ENCODE measurements around the gene RUFY1. TPM values are rescaled to one million over a fixed set of nuclear protein-coding genes. Genes with fewer than 3 reads are reported as not detected.
A peak's percentile ranks its signal among the peaks of the same experiment; 100 is the strongest.

The RUFY1 gene
- total and polyA plus RNA-seq, 4 experiments from 2014 or later: 13.3 to 61.5 (median 46.9) TPM

GRCh38 chr5:179614745-179615144 lies 64.4 kb downstream of the RUFY1 start:
- Mint-ChIP-seq H3K27ac (peak overlapping the region in 4 of 7 donors; percentile 9 to 100 (median 50)), H3K36me3 (peaks cover 81 to 89% of the 10 kb centered on the region in 2 donors), H3K27me3 (no peaks in the 10 kb centered on the region), H3K9me3 (peaks cover 0 to 6% (median 0%) of the 10 kb centered on the region in 8 donors), H3K4me3 (no peak overlapping the region), H3K4me1 (peaks cover 47 to 84% (median 62%) of the 10 kb centered on the region in 4 donors)
- Histone ChIP-seq H3K4me1 (ENCODE audit: insufficient read depth, low read length) (peaks cover 73% of the 10 kb centered on the region), H3K27ac (ENCODE audit: low read depth, low read length) (no peak overlapping the region), H3K36me3 (ENCODE audit: insufficient read depth, low read length) (peaks cover 97% of the 10 kb centered on the region), H3K27me3 (ENCODE audit: insufficient read depth, low read length) (no peaks in the 10 kb centered on the region), H3K4me3 (ENCODE audit: low read length in 2 of 2) (no peak overlapping the region), H3K9me3 (ENCODE audit: control insufficient read depth in 1 of 2, low read length in 2 of 2) (no peaks in the 10 kb centered on the region)
- intact Hi-C loops (cut with micrococcal nuclease): no loop called here
- ChIA-PET POLR2A (ENCODE audit: partially characterized antibody) (interaction anchor here (0.7 to 17.2 kb wide), 6 partner anchors 5 to 90 kb away, joined by 3 to 313 read pairs (median 5); partner anchors contain the start of genes HNRNPH1 and RUFY1), CTCF (ENCODE audit: partially characterized antibody) (interaction anchor here (8.9 kb wide), 1 partner anchor 7 kb away, joined by 63 read pairs; the partner anchor contains the start of gene HNRNPH1)
- no peak for DNase-seq

GRCh38 chr5:179615203-179615602 lies 64.8 kb downstream of the RUFY1 start:
- no peak overlapping the region for H3K4me3 ChIP-seq (ENCODE audit: low read length in 2 of 2)
- Mint-ChIP-seq H3K36me3 (peaks cover 81 to 89% of the 10 kb centered on the region in 2 donors), H3K4me1 (peaks cover 48 to 86% (median 64%) of the 10 kb centered on the region in 4 donors), H3K9me3 (peaks cover 0 to 6% (median 0%) of the 10 kb centered on the region in 8 donors), H3K27ac (peak overlapping the region in 2 of 7 donors; percentile 51 to 100), H3K4me3 (no peak overlapping the region), H3K27me3 (no peaks in the 10 kb centered on the region)
- H3K4me1 ChIP-seq (ENCODE audit: insufficient read depth, low read length): peaks cover 73% of the 10 kb centered on the region
- H3K27me3 ChIP-seq (ENCODE audit: insufficient read depth, low read length): no peaks in the 10 kb centered on the region
- H3K9me3 ChIP-seq (ENCODE audit: control insufficient read depth in 1 of 2, low read length in 2 of 2): no peaks in the 10 kb centered on the region
- no peak for DNase-seq
- CTCF ChIA-PET (ENCODE audit: partially characterized antibody): interaction anchor here (8.9 kb wide), 1 partner anchor 7 kb away, joined by 63 read pairs; the partner anchor contains the start of gene HNRNPH1
- POLR2A ChIA-PET (ENCODE audit: partially characterized antibody): interaction anchor here (0.7 to 17.2 kb wide), 6 partner anchors 5 to 90 kb away, joined by 3 to 313 read pairs (median 5); partner anchors contain the start of genes HNRNPH1 and RUFY1
- H3K36me3 ChIP-seq (ENCODE audit: insufficient read depth, low read length): peaks cover 97% of the 10 kb centered on the region
- peak overlapping the region; percentile 9 for H3K27ac ChIP-seq (ENCODE audit: low read depth, low read length)
- intact Hi-C loops (cut with micrococcal nuclease): no loop called here

DNA sequence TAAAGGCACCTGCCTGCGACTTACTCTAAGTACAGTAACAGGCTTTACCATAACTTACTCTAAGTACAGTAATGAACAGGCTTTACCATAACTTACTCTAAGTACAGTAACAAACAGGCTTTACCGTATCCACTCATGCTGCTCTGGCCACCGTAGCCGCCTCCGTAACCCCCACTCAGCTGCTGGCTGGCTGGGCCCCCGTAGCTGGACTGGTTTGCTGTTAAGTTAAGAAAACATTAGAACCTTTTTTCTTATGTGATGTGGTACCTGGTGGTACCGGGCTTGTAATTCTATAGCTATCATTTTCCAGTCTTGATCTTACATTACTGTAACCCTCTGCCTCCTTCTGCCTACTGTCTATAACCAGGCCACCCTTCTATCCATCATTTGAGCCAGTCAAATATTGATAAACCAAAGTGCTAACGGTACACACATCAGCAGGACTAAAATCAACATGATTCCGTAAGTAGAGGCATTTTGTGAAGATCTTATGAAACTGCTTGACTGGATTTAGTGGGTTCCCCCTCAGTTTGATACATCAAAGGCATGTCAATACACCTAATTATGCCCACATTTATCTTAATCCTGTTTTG lies 65.7 kb downstream of the RUFY1 start:
- peaks cover 81 to 89% of the 10 kb centered on the region in 2 donors for H3K36me3 Mint-ChIP-seq
- Histone ChIP-seq H3K27ac (ENCODE audit: low read depth, low read length) (no peak overlapping the region), H3K27me3 (ENCODE audit: insufficient read depth, low read length) (no peaks in the 10 kb centered on the region), H3K4me1 (ENCODE audit: insufficient read depth, low read length) (peaks cover 78% of the 10 kb centered on the region), H3K9me3 (ENCODE audit: control insufficient read depth in 1 of 2, low read length in 2 of 2) (no peaks in the 10 kb centered on the region), H3K36me3 (ENCODE audit: insufficient read depth, low read length) (peaks cover 97% of the 10 kb centered on the region), H3K4me3 (ENCODE audit: low read length in 2 of 2) (no peak overlapping the region)
- peaks cover 0 to 6% (median 0%) of the 10 kb centered on the region in 8 donors for H3K9me3 Mint-ChIP-seq
- peak overlapping the region in 4 of 8 donors; percentile 11 to 38 (median 29) for H3K4me3 Mint-ChIP-seq
- CTCF ChIA-PET (ENCODE audit: partially characterized antibody): no interaction called here
- intact Hi-C loops (cut with micrococcal nuclease): no loop called here
- no peak for DNase-seq
- H3K27me3 Mint-ChIP-seq: no peaks in the 10 kb centered on the region
- H3K27ac Mint-ChIP-seq: peak overlapping the region in 5 of 7 donors; percentile 19 to 100 (median 66)
- H3K4me1 Mint-ChIP-seq: peaks cover 50 to 86% (median 66%) of the 10 kb centered on the region in 4 donors
- POLR2A ChIA-PET (ENCODE audit: partially characterized antibody): interaction anchor here (0.7 to 17.2 kb wide), 4 partner anchors 4 to 89 kb away, joined by 3 to 313 read pairs (median 158); partner anchors contain the start of gene HNRNPH1

DNA sequence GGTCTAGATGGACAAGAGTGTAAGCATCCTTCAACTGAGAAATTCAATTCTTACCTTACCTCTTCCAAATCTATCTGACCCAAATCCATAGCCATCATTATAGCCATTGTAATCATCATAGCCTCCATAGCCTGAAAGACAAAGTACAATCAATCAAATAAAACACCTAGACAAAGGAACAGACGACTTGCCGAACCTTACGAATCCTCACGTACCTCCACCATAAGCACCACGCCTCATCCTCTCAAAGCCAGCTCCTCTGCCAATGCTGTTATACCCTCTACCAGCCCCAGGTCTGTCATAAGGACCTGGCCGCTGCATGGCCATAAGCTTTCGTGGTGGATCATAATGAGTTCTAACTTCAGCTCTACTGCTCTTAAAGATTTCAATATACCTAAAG lies 67.6 kb downstream of the RUFY1 start:
- Histone ChIP-seq H3K4me1 (ENCODE audit: insufficient read depth, low read length) (peaks cover 82% of the 10 kb centered on the region), H3K27me3 (ENCODE audit: insufficient read depth, low read length) (no peaks in the 10 kb centered on the region), H3K4me3 (ENCODE audit: low read length in 2 of 2) (no peak overlapping the region), H3K36me3 (ENCODE audit: insufficient read depth, low read length) (peaks cover 94% of the 10 kb centered on the region), H3K9me3 (ENCODE audit: control insufficient read depth in 1 of 2, low read length in 2 of 2) (no peaks in the 10 kb centered on the region), H3K27ac (ENCODE audit: low read depth, low read length) (peak overlapping the region; percentile 0)
- Mint-ChIP-seq H3K27me3 (peaks cover 0 to under 1% of the 10 kb centered on the region in 2 donors), H3K4me3 (peak overlapping the region in 5 of 8 donors; percentile 7 to 61 (median 31)), H3K27ac (peak overlapping the region; percentile 1 to 100 (median 65)), H3K9me3 (peaks cover 0 to 17% (median 0%) of the 10 kb centered on the region in 8 donors), H3K36me3 (peaks cover 84 to 93% of the 10 kb centered on the region in 2 donors), H3K4me1 (peaks cover 53 to 92% (median 68%) of the 10 kb centered on the region in 4 donors)
- ChIA-PET CTCF (ENCODE audit: partially characterized antibody) (no interaction called here), POLR2A (ENCODE audit: partially characterized antibody) (interaction anchor here (10.5 kb wide), 1 partner anchor 10 kb away, joined by 313 read pairs; no protein-coding TSS in a partner anchor)
- intact Hi-C loops (cut with micrococcal nuclease): no loop called here
- no peak for DNase-seq

DNA sequence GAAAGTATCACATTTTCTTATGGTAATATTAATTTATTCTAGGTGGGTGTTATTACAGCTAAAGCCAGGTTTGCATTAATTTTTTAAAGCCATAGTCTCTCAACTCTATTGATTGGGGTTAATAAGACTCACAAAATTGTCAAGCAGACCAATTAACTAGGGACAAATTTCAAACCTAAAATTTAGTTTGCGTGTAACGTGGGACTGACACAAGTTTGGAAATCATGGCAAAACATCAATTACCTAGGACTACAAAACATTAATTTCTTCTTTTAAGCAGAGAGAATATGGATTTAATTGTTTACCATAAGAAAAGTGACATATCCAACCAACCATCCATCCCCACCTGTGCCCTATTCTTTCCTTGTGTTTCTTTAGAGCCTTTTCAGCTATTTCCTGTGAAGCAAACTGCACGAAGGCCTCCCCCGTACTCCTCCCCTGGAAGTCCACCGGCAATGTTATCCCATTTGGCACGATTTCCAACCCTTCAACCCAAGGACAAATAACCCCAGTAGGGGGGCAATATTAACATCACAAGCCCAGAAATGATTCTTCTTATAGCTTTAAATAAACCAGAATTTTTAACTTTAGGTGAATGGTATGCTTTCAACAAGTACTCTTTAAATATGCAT lies 68.7 kb downstream of the RUFY1 start:
- Histone ChIP-seq H3K4me1 (ENCODE audit: insufficient read depth, low read length) (peaks cover 78% of the 10 kb centered on the region), H3K27ac (ENCODE audit: low read depth, low read length) (peak overlapping the region; percentile 96), H3K27me3 (ENCODE audit: insufficient read depth, low read length) (no peaks in the 10 kb centered on the region), H3K36me3 (ENCODE audit: insufficient read depth, low read length) (peaks cover 83% of the 10 kb centered on the region), H3K9me3 (ENCODE audit: control insufficient read depth in 1 of 2, low read length in 2 of 2) (no peaks in the 10 kb centered on the region), H3K4me3 (ENCODE audit: low read length in 2 of 2) (peak overlapping the region; percentile 1 to 55)
- CTCF ChIA-PET (ENCODE audit: partially characterized antibody): interaction anchor here (1.4 to 5.8 kb wide), 2 partner anchors 8 to 15 kb away, joined by 3 to 63 read pairs; no protein-coding TSS in a partner anchor
- Mint-ChIP-seq H3K36me3 (peaks cover 73 to 92% of the 10 kb centered on the region in 2 donors), H3K27me3 (peaks cover 0 to 6% of the 10 kb centered on the region in 2 donors), H3K4me3 (peak overlapping the region; percentile 74 to 98 (median 87)), H3K27ac (peak overlapping the region; percentile 45 to 100 (median 92)), H3K4me1 (peaks cover 50 to 92% (median 60%) of the 10 kb centered on the region in 4 donors), H3K9me3 (peaks cover 0 to 24% (median 0%) of the 10 kb centered on the region in 8 donors)
- no peak for DNase-seq
- intact Hi-C loops (cut with micrococcal nuclease): no loop called here
- POLR2A ChIA-PET (ENCODE audit: partially characterized antibody): interaction anchor here (0.6 to 10.5 kb wide), 7 partner anchors 9 to 1576 kb away, joined by 3 to 313 read pairs (median 4); partner anchors contain the start of gene RUFY1

GRCh38 chr5:179619776-179620175 lies 69.4 kb downstream of the RUFY1 start:
- Mint-ChIP-seq H3K27ac (peak overlapping the region in 4 of 7 donors; percentile 3 to 100 (median 96)), H3K9me3 (peaks cover 0 to 28% (median 0%) of the 10 kb centered on the region in 8 donors), H3K27me3 (peaks cover 0 to 6% of the 10 kb centered on the region in 2 donors), H3K36me3 (peaks cover 66 to 86% of the 10 kb centered on the region in 2 donors), H3K4me1 (peaks cover 56 to 96% (median 64%) of the 10 kb centered on the region in 4 donors), H3K4me3 (peak overlapping the region; percentile 44 to 98 (median 98))
- peaks cover 83% of the 10 kb centered on the region for H3K4me1 ChIP-seq (ENCODE audit: insufficient read depth, low read length)
- no peak for DNase-seq
- peak overlapping the region; percentile 96 for H3K27ac ChIP-seq (ENCODE audit: low read depth, low read length)
- H3K36me3 ChIP-seq (ENCODE audit: insufficient read depth, low read length): peaks cover 76% of the 10 kb centered on the region
- H3K27me3 ChIP-seq (ENCODE audit: insufficient read depth, low read length): no peaks in the 10 kb centered on the region
- intact Hi-C loops (cut with micrococcal nuclease): loop anchor here (10.0 kb wide), 1 partner anchor 115 kb away; the partner anchor contains the start of gene MAML1
- peak overlapping the region; percentile 1 to 55 for H3K4me3 ChIP-seq (ENCODE audit: low read length in 2 of 2)
- no peaks in the 10 kb centered on the region for H3K9me3 ChIP-seq (ENCODE audit: control insufficient read depth in 1 of 2, low read length in 2 of 2)
- CTCF ChIA-PET (ENCODE audit: partially characterized antibody): interaction anchor here (1.4 to 5.8 kb wide), 2 partner anchors 9 to 14 kb away, joined by 3 to 63 read pairs; no protein-coding TSS in a partner anchor
- POLR2A ChIA-PET (ENCODE audit: partially characterized antibody): interaction anchor here (1.2 to 10.5 kb wide), 5 partner anchors 12 to 112 kb away, joined by 3 to 313 read pairs (median 51); partner anchors contain the start of genes MAML1 and RUFY1
